Suprapubic skin (tissue), 4 donors: ENCODE measurements around the gene ISLR.

Experiments
- EP300 ChIP-seq: sonication (generic); formaldehyde crosslinking; IDR thresholded peaks from one replicate; pipeline ENCODE4 v1.6.1; 2017; ENCODE audit warnings: antibody characterized with exemption
- POLR2A ChIP-seq, 2 donors: fragments of 450-650 bp; IDR thresholded peaks; one replicate each; pipeline ENCODE4 v1.6.1; 2017; ENCODE audit warnings: antibody characterized with exemption in 2 of 2, mild to moderate bottlenecking in 2 of 2, moderate library complexity in 2 of 2
- POLR2AphosphoS5 ChIP-seq, 3 donors: sonication (generic); formaldehyde crosslinking; IDR thresholded peaks; one replicate each; pipeline ENCODE4 v1.6.1; 2017; ENCODE audit warnings: antibody characterized with exemption in 3 of 3
- TF ChIP-seq, protein P1 (sequence below), 2 donors: fragments of 200-600 bp in 1 of 2; fragments of 450-650 bp in 1 of 2; sonication (generic) in 1 of 2; IDR thresholded peaks; one replicate each; pipeline ENCODE4 v1.5.1; 2016 to 2019; ENCODE audit warnings: antibody characterized with exemption in 2 of 2, mild to moderate bottlenecking in 1 of 2, moderate library complexity in 1 of 2

DNA sequence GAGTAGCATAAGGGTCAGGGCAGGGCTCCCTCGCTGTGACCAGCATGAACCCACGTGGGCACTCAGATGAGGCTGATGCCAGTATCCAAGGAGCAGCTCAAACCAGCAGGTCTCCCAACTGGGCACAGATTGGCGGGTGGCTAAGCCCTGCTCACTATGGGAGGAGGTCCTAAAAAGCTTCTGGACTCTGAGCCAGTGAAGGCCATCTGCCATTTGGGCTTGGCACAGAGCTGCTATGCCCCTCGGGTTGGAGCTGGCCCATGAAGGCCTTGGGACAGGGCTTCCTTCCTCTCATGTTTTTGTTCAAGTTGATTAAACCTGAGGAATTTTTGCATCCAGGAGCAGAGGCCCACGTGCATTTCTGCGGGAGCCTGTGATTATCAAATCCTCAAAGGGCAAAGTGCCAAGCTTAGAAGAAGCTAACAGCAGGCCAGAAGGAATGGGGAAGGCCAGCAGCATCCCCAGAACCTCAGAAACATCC is 33.3 kb downstream of the ISLR start:
- TF ChIP-seq, protein P1, sequence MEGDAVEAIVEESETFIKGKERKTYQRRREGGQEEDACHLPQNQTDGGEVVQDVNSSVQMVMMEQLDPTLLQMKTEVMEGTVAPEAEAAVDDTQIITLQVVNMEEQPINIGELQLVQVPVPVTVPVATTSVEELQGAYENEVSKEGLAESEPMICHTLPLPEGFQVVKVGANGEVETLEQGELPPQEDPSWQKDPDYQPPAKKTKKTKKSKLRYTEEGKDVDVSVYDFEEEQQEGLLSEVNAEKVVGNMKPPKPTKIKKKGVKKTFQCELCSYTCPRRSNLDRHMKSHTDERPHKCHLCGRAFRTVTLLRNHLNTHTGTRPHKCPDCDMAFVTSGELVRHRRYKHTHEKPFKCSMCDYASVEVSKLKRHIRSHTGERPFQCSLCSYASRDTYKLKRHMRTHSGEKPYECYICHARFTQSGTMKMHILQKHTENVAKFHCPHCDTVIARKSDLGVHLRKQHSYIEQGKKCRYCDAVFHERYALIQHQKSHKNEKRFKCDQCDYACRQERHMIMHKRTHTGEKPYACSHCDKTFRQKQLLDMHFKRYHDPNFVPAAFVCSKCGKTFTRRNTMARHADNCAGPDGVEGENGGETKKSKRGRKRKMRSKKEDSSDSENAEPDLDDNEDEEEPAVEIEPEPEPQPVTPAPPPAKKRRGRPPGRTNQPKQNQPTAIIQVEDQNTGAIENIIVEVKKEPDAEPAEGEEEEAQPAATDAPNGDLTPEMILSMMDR (IDR thresholded peaks at IDR 0.05) = no peak
- TF ChIP-seq POLR2A (IDR thresholded peaks at IDR 0.05) = no peak
- TF ChIP-seq POLR2AphosphoS5 (IDR thresholded peaks at IDR 0.05) = no peak
- TF ChIP-seq EP300 = no peak
